ENCODE results near the gene CASQ1.
A peak's percentile ranks its signal among the peaks of the same experiment; 100 is the strongest.

Gene CASQ1

GRCh38 chr1:160189649-160190625 lies at the start of gene CASQ1:
TSS of gene CASQ1 (plus strand) at chr1:160190575. CDS start at chr1:160190752, 177 bp downstream.
- no peak for DNase-seq

GRCh38 chr1:160143695-160144094 lies 46.7 kb upstream of the CASQ1 start:
- no peak for DNase-seq

GRCh38 chr1:160144921-160145320 lies 45.5 kb upstream of the CASQ1 start:
- DNase-seq: no peak

DNA sequence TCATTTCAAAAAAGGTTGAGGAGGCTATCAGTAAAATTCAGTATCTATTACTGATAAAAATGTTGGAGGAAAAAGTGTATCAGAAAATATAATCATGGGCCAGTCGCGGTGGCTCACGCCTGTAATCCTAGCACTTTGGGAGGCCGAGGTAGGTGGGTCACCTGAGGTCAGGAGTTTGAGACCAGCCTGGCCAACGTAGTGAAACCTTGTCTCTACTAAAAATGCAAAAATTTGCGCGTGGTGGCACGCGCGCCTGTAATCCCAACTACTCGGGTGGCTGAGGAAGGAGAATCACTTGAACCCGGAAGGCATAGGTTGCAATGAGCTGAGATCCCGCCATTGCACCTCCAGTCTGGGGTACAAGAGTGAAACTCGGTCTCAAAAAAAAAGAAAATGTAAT lies 44.3 kb upstream of the CASQ1 start:
- no peak for DNase-seq

DNA sequence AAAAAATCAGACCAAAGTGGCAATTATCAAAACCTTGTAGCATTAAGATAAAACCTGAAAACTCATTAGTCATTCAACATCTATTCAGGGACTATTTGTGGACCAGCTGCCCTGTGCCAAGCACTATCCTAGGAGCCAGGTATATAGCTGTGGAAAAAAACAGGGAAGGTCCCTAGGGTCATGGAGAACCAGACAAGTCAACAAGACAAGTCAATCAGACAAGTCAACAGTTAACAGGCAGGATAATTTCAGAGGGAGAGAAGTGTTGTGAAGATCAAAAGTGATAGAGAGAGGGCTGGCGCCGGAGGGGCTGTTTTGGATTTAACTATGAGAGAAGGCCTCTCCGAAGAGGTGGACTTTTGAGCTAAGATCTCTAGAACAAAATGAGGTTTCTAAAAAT lies 42.3 kb upstream of the CASQ1 start:
- DNase-seq: no peak

DNA sequence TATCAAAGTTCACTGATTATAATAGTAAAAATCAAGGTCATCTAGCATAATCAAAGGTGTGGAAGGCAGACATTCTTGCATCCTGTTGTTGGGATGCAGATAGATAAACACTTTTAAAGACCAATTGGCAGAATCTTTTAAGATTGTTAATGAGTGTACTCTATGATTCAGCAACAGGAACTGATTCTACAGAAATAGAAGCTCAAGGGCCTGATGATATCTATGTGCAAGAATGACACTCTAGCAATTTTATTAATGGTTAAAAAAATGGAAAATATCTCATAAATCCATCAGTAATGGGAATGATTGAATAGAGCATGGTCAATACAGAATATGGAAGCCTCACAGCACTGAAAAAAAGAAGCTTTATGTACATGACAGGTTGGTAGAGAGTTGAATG lies 41.1 kb upstream of the CASQ1 start:
- DNase-seq: no peak

GRCh38 chr1:160149716-160150115 lies 40.7 kb upstream of the CASQ1 start:
- DNase-seq: no peak

GRCh38 chr1:160151303-160151702 lies 39.1 kb upstream of the CASQ1 start, which contains the start of gene ATP1A4:
TSS of gene ATP1A4 (plus strand) at chr1:160151603. CDS start at chr1:160152041, 438 bp downstream.
- DNase-seq: no peak

GRCh38 chr1:160154790-160155189 lies 35.6 kb upstream of the CASQ1 start:
- no peak for DNase-seq

GRCh38 chr1:160156361-160156760 lies 34.0 kb upstream of the CASQ1 start:
- no peak for DNase-seq

DNA sequence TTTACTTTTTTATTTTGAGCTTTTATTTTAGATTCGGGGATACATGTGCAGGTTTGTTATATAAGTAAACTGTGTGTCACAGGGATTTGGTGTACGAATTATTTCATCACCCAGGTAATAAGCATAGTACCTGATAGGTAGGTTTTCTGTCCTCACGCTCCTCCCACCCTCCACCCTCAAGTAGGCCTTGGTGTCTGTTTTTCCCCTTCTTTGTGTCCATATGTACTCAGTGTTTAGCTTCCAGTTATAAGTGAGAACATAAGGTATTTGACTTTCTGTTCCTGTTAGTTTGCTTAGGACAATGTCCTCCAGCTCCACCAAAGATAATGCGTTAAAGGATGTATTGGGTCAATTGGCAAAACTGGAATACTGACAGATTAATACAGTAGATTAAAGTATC lies 33.2 kb upstream of the CASQ1 start:
- DNase-seq: no peak

DNA sequence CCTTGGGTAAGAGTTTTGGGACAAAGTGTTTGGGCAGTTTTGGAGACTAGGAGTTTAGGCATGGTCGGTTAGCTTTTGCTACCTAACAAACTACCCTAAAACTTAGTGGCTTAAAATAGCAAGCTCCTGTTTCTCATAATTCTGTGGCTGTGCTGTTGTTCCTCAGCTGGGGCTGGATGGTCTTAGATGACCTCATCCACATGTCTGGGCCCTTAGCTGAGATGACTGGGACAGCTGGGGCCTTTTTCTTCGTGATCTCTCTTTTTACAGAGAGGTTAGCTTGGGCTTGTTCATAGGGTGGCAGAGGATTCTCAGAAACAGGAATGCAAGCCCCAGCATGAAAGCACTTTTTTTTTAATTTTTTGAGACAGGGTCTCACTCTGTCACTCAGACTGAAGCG lies 32.3 kb upstream of the CASQ1 start:
- DNase-seq: no peak

DNA sequence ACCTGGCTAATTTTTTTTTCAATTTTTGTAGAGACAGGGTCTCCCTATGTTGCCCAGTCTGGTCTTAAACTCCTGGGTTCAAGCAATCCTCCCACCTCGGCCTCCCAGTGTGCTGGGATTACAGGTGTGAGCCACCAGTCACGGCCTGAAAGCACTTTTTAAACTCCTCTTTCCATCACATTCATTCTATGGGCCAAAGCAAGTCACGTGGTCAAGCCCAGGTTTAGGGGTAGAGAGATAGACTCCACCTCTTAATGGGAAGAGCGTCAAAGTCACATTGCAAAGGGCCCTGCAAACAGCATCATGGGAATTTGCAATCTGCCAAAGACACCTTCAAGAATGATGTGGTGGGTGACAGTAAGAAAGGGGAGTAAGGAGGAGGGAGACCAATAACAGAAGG lies 31.8 kb upstream of the CASQ1 start:
- DNase-seq: no peak

- DNase-seq: no peak
Measured at GRCh38 chr1:160159846-160160245, 30.5 kb upstream of the CASQ1 start.

DNA sequence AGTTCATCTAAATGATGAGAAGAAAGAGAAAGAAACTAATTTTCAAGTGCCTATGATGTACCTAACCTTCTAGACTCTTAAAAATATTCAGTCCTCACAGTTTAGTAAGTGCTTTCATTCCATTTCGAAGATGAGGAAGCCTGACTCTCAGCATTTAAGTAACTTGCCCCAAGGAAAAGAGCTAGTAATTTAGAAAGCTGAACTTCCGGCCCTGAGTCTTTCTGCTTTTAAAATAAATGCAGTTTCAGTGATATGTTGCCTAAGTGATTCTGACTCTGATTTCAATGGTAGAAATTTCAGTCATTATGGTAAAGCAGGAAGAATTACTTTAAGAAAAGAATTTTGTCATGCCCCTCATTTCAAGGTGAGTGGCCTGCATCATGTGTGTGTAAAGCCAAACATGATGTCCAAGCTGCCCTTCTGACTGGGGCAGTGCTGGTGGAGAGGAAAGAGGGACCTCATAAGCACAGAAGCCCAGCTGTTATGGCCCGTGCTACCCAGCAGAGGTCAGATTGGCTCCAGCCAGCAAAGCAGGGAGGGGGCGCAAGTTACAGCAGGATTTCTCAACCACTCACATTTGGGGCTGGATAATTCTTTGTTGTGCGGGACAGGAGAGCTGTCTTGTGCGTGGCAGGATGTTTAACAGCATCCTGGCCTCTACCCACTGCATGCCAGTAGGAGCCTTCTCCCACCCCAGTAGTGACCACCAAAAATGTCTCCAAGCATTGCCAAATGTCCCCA lies 28.2 kb upstream of the CASQ1 start:
- DNase-seq: no peak

DNA sequence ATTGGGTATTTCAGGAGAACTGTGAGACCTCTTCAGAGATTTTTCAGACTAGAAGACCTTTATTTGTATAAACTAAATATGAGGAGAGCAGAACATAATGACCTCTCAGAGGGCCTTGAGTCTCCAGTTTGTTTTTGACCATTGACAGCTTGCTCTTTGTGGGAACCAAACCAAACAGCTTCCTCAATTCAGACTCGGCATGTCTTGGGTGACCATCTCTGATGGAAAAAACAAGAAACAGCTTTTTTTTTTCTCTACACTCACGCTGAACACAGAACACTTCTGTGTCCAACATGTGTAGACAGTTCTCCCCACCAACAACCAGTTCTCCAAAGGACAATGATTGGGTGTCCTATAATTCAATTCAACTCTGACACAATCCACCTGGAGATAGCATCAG lies 27.4 kb upstream of the CASQ1 start:
- DNase-seq: no peak

- no peak for DNase-seq
Measured at GRCh38 chr1:160163615-160164014, 26.8 kb upstream of the CASQ1 start.

- no peak for DNase-seq
Measured at GRCh38 chr1:160164121-160164520, 26.3 kb upstream of the CASQ1 start.

GRCh38 chr1:160166166-160166868 lies 24.1 kb upstream of the CASQ1 start:
- DNase-seq: no peak

DNA sequence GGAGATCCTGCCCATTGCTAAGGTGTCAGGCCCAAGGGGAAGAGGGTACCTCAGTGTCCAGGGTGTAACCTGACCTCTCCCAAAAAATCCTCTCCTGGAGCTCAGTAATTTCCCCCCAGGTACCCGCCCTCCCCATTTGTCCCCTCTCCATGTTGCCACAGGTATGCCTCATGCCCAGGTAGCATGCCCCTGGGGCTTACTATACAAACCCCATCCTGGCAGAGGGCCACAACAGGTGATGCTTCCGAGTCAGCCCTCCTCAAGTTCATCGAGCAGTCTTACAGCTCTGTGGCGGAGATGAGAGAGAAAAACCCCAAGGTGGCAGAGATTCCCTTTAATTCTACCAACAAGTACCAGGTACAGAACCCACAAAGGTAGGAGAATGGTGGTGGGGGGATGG lies 23.3 kb upstream of the CASQ1 start:
- no peak for DNase-seq

DNA sequence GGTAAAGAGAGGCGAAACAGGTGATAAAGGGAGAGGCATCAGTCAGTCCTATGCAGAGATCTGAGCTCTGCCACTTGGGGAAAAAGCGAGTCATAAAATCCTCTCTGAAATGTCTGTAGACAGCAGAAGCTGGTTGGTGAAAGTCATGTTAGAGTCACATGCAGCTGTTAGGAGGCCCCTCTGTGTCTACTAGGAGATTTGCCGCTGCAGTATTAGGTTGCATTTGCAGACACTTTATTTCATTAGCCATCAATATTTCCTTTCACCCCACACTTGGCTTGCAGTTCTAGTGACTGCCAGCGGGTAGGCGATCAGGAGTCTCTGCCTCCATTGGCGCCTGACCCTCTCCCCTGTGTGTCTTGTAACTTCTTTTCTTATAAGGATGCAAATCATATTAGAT lies 22.8 kb upstream of the CASQ1 start:
- no peak for DNase-seq

GRCh38 chr1:160168016-160168415 lies 22.4 kb upstream of the CASQ1 start:
- DNase-seq: peak; percentile 34

DNA sequence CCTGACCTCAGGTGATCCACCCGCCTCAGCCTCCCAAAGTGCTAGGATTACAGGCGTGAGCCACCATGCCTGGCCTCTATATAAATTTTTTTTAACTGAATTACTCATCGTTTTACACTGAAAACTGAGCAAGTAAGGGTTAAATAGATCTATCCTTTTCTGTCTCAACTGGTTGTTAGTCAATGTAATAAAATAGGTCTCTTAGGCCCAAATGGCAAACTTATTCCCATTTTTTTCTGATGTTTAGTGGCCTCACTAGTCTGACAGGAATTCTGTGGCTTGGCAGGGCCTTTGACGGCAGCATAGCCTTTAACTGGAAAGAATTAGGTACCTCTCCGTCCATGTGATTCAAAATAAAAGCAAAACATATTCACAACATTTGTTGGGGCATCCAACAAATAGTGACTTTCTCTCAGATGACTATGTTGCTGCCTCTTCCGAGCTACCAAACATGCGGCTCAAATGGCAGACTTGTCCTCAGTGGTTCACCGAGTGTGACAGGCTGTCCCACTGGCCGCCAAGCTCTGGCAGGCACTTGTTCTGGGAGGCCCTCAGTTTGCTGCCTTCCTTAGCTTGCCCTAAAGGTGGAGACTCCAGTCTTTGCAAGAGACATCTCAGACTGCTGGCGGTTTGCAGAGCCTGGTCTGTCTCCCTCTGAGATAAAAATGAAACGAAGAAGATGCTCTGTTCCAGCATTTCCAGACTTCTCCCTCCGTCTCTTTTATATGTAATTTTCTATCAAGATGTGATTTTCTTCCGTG lies 21.6 kb upstream of the CASQ1 start:
- no peak for DNase-seq
